ENCODE data around the gene ZNF385D.

Gene ZNF385D

GRCh38 chr3:21750831-21751391 is at the start of gene ZNF385D:
TSS of gene ZNF385D (minus strand) at chr3:21751210. CDS start at chr3:21750916, 294 bp downstream.
- peak; percentile 69 to 91 for DNase-seq

GRCh38 chr3:21798356-21799088 is 47.5 kb upstream of the ZNF385D start:
- DNase-seq = no peak

GRCh38 chr3:21795921-21796320 is 44.9 kb upstream of the ZNF385D start:
- peak in 1 of 2 experiments; percentile 2 for DNase-seq

- peak; percentile 87 to 96 for DNase-seq
Measured at GRCh38 chr3:21795152-21795837, 44.3 kb upstream of the ZNF385D start.

GRCh38 chr3:21794291-21794690 is 43.3 kb upstream of the ZNF385D start:
- no peak for DNase-seq

- DNase-seq = no peak
Measured at GRCh38 chr3:21792176-21792575, 41.2 kb upstream of the ZNF385D start.

GRCh38 chr3:21791356-21791755 is 40.3 kb upstream of the ZNF385D start:
- no peak for DNase-seq

GRCh38 chr3:21790466-21790865 is 39.5 kb upstream of the ZNF385D start:
- DNase-seq = peak in 1 of 2 experiments; percentile 41

- DNase-seq = no peak
Measured at GRCh38 chr3:21789730-21790129, 38.7 kb upstream of the ZNF385D start.

- DNase-seq = no peak
Measured at GRCh38 chr3:21786438-21786797, 35.4 kb upstream of the ZNF385D start.

GRCh38 chr3:21785765-21786437 is 34.9 kb upstream of the ZNF385D start:
- DNase-seq = no peak

- DNase-seq = no peak
Measured at GRCh38 chr3:21783839-21784238, 32.8 kb upstream of the ZNF385D start.

GRCh38 chr3:21781355-21781754 is 30.3 kb upstream of the ZNF385D start:
- DNase-seq = no peak

- no peak for DNase-seq
Measured at GRCh38 chr3:21779909-21780308, 28.9 kb upstream of the ZNF385D start.

GRCh38 chr3:21778715-21779114 is 27.7 kb upstream of the ZNF385D start:
- no peak for DNase-seq

GRCh38 chr3:21777821-21778220 is 26.8 kb upstream of the ZNF385D start:
- DNase-seq = no peak

- no peak for DNase-seq
Measured at GRCh38 chr3:21766002-21766401, 15.0 kb upstream of the ZNF385D start.

- no peak for DNase-seq
Measured at GRCh38 chr3:21755896-21756295, 4.9 kb upstream of the ZNF385D start.

GRCh38 chr3:21754839-21755238 is 3.8 kb upstream of the ZNF385D start:
- DNase-seq = peak; percentile 10 to 73

GRCh38 chr3:21752749-21753347 is 1.8 kb upstream of the ZNF385D start:
- peak; percentile 50 to 74 for DNase-seq

GRCh38 chr3:21751886-21752285 is 876 bp upstream of the ZNF385D start:
- DNase-seq = peak in 1 of 2 experiments; percentile 8

GRCh38 chr3:21750080-21750696 is 822 bp downstream of the ZNF385D start:
- no peak for DNase-seq

All from NCI-H524 (cell line).